MM.1S (cell line): Measurements from ENCODE around the gene DGKA.

Experiments used
- DNase-seq: peaks from one replicate; pipeline ENCODE4 v3.0.0-alpha.2; 2015
- H2AFZ ChIP-seq: fragments of 300-600 bp; sonication (generic); 2 replicates; pipeline ENCODE4 v1.6.0; 2016; ENCODE audit warnings: antibody characterized with exemption, low read length
- H3F3A ChIP-seq: fragments of 300-600 bp; sonication (generic); 2 replicates; pipeline ENCODE4 v1.6.1; 2016; ENCODE audit warnings: mild to moderate bottlenecking, antibody characterized with exemption, low read length, moderate library complexity, mixed read lengths; ENCODE audit not compliant: insufficient read depth
- H3K27ac ChIP-seq: fragments of 300-600 bp; sonication (generic); 2 replicates; pipeline ENCODE4 v1.5.1; 2016; ENCODE audit warnings: mild to moderate bottlenecking, low read length
- H3K27me3 ChIP-seq: fragments of 300-600 bp; sonication (generic); replicated peaks from 2 replicates; pipeline ENCODE4 v1.6.0; 2016; ENCODE audit warnings: low read length; ENCODE audit not compliant: insufficient read depth
- H3K36me3 ChIP-seq: fragments of 300-600 bp; sonication (generic); replicated peaks from 2 replicates; pipeline ENCODE4 v1.6.1; 2016; ENCODE audit warnings: mild to moderate bottlenecking, low read length, mixed read lengths; ENCODE audit not compliant: insufficient read depth
- H3K4me1 ChIP-seq: fragments of 300-600 bp; sonication (generic); 2 replicates; pipeline ENCODE4 v1.6.1; 2016; ENCODE audit warnings: low read length, mixed read lengths
- H3K4me2 ChIP-seq: fragments of 300-600 bp; sonication (generic); 2 replicates; pipeline ENCODE4 v1.6.0; 2016; ENCODE audit warnings: low read depth, low read length
- H3K4me3 ChIP-seq: fragments of 300-600 bp; sonication (generic); 2 replicates; pipeline ENCODE4 v1.5.1; 2016; ENCODE audit warnings: low read length, mixed read lengths
- H3K79me2 ChIP-seq: fragments of 300-600 bp; sonication (generic); 2 replicates; pipeline ENCODE4 v1.6.1; 2016; ENCODE audit warnings: mixed run types, low read length, mixed read lengths
- H3K9ac ChIP-seq: fragments of 300-600 bp; sonication (generic); 2 replicates; pipeline ENCODE4 v1.6.1; 2016; ENCODE audit warnings: low read length, mixed read lengths
- H3K9me2 ChIP-seq: fragments of 300-600 bp; sonication (generic); replicated peaks from 2 replicates; pipeline ENCODE4 v1.6.1; 2016; ENCODE audit warnings: mild to moderate bottlenecking, low read length, mixed read lengths; ENCODE audit not compliant: insufficient read depth
- H3K9me3 ChIP-seq: fragments of 300-600 bp; sonication (generic); replicated peaks from 2 replicates; pipeline ENCODE4 v1.6.1; 2016; ENCODE audit warnings: mild to moderate bottlenecking, low read length, mixed read lengths; ENCODE audit not compliant: insufficient read depth
- H4K20me1 ChIP-seq: fragments of 300-600 bp; sonication (generic); 2 replicates; pipeline ENCODE4 v1.6.1; 2016; ENCODE audit warnings: mild to moderate bottlenecking, low read length, moderate library complexity, mixed read lengths; ENCODE audit not compliant: insufficient read depth
- CTCF ChIP-seq: fragments of 300-600 bp; sonication (generic); IDR thresholded peaks from 2 replicates; pipeline ENCODE4 v1.5.1; 2016; ENCODE audit warnings: antibody characterized with exemption, low read length, mixed read lengths
- EZH2 ChIP-seq: fragments of 300-600 bp; sonication (generic); optimal IDR thresholded peaks from 2 replicates; pipeline ENCODE3; 2017; ENCODE audit warnings: low read depth, mild to moderate bottlenecking, antibody characterized with exemption, low read length, mixed read lengths
- EZH2phosphoT487 ChIP-seq: fragments of 300-600 bp; sonication (generic); IDR thresholded peaks from 2 replicates; pipeline ENCODE4 v1.6.1; 2018; ENCODE audit warnings: antibody characterized with exemption, low read length

DGKA gene

DNA sequence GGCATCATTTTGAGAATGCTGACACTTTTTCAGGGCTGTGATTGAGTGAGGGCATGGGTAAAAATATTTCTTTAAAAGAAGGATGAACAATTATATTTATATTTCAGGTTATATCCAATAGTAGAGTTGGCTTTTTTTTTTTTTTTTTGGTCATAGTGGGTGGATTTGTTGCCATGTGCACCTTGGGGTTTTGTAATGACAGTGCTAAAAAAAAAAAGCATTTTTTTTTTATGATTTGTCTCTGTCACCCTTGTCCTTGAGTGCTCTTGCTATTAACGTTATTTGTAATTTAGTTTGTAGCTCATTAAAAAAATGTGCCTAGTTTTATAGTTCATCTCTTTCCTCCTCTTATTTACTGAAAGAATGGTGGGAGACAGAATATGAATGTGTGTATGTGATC is 41.5 kb downstream of the DGKA start:
- Histone ChIP-seq H3K4me3 (peak overlapping the region; percentile 69; the same call in 1 of the 2 replicates), H3K4me1 (peaks cover 19% of the 10 kb centered on the region), H3K27ac (peak overlapping the region; percentile 24; the same call in 1 of the 2 replicates), H3K4me2 (peak overlapping the region; percentile 71), H3K9me3 (no peaks in the 10 kb centered on the region), H4K20me1 (no peaks in the 10 kb centered on the region), H2AFZ (no peak overlapping the region), H3F3A (peaks cover 12% of the 10 kb centered on the region), H3K36me3 (no peaks in the 10 kb centered on the region), H3K27me3 (no peaks in the 10 kb centered on the region), H3K9me2 (no peaks in the 10 kb centered on the region), H3K79me2 (peaks cover 35% of the 10 kb centered on the region), H3K9ac (peak overlapping the region; percentile 62; the same call in 1 of the 2 replicates)
- TF ChIP-seq EZH2 = no peak
- TF ChIP-seq EZH2phosphoT487 = no peak
- no peak for TF ChIP-seq CTCF
- DNase-seq = no peak

GRCh38 chr12:55972911-55973598 is 42.1 kb downstream of the DGKA start:
- H3K4me1 ChIP-seq = peaks cover 19% of the 10 kb centered on the region
- DNase-seq = no peak
- H3K9ac ChIP-seq = peak overlapping the region; percentile 62
- H3K4me3 ChIP-seq = peak overlapping the region; percentile 69
- H3K27ac ChIP-seq = peak overlapping the region; percentile 24; the same call in 1 of the 2 replicates
- no peaks in the 10 kb centered on the region for H3K9me2 ChIP-seq
- peak overlapping the region; percentile 49 for H2AFZ ChIP-seq
- TF ChIP-seq EZH2 (no peak), EZH2phosphoT487 (no peak), CTCF (no peak)
- peaks cover 40% of the 10 kb centered on the region for H3K79me2 ChIP-seq
- no peaks in the 10 kb centered on the region for H3K27me3 ChIP-seq
- no peaks in the 10 kb centered on the region for H3K9me3 ChIP-seq
- H3K36me3 ChIP-seq = no peaks in the 10 kb centered on the region
- no peaks in the 10 kb centered on the region for H4K20me1 ChIP-seq
- peak overlapping the region; percentile 71 for H3K4me2 ChIP-seq
- peaks cover 12% of the 10 kb centered on the region for H3F3A ChIP-seq

DNA sequence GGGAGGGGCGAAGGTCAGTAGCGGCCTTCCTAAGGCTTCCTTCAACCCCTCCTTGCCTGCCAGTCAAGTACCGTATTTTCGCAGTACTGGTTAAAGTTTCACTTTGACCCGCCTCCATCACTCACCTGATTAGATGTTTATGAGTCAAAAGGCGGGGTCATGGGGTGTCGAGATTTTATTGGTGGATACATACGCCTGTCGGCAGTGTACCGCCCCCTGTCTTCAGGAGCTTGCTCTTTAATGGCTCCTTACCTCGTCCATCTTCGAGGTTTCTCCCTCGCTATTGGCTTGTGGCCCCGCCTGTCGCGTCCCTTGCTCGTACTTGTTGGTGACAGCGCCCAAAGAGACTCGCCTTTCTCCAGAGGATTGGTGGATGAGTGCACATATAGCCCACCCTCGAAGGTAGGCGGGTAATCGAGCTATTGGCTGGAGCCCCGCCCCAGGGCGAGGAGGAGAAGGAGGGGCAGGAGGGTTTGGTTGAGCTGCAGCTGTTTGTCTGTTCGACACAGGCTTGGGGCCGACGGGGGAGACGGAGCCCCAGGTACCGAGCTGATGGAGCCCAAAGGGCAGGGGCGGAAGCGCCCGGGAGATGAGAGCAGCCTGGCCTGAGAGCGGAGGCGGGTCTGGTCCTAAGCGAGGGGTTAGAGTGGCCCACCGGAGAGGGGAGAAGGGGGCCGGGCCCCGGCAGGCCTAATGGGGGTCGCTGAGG is 42.8 kb downstream of the DGKA start, which contains the start of gene RAB5B:
RAB5B (plus strand) TSS at position 480 of the 709 bp plus-strand sequence. CDS start 12,883 bp downstream, outside the sequence.
- DNase-seq = peak; percentile 100
- H2AFZ ChIP-seq = peak within 1 kb of the TSS; percentile 84
- no peaks in the 10 kb centered on the region for H3K27me3 ChIP-seq
- H3K4me1 ChIP-seq = peaks cover 19% of the 10 kb centered on the region
- H3K9me3 ChIP-seq = no peaks in the 10 kb centered on the region
- H3K79me2 ChIP-seq = peaks cover 40% of the 10 kb centered on the region
- peaks cover 12% of the 10 kb centered on the region for H3F3A ChIP-seq
- H3K4me2 ChIP-seq = peak within 1 kb of the TSS; percentile 71
- H3K36me3 ChIP-seq = no peaks in the 10 kb centered on the region
- peak within 1 kb of the TSS; percentile 35; the same call in 1 of the 2 replicates for H3K27ac ChIP-seq
- peak within 1 kb of the TSS; percentile 78 for H3K9ac ChIP-seq
- H3K4me3 ChIP-seq = peak within 1 kb of the TSS; percentile 84
- H4K20me1 ChIP-seq = no peaks in the 10 kb centered on the region
- TF ChIP-seq EZH2phosphoT487 (no peak), EZH2 (no peak), CTCF (no peak)
- no peaks in the 10 kb centered on the region for H3K9me2 ChIP-seq
